ENCODE results near the gene PLCB4.

Gene PLCB4

GRCh38 chr20:9146649-9147048 is 77.8 kb downstream of the PLCB4 start:
- no peak overlapping the region for H3K27ac ChIP-seq (replicated peaks)
- TF ChIP-seq POLR2AphosphoS5 (IDR thresholded peaks at IDR 0.05; ENCODE audit: low read depth), result no peak
- TF ChIP-seq REST (IDR thresholded peaks at IDR 0.05; ENCODE audit: insufficient replicate concordance, low read depth), result no peak
- TF ChIP-seq CTCF (IDR thresholded peaks at IDR 0.05; ENCODE audit: insufficient read depth, low read length), result no peak
- no peak for TF ChIP-seq GABPA (IDR thresholded peaks at IDR 0.05; ENCODE audit: low read depth)
- no peak for TF ChIP-seq SPI1 (IDR thresholded peaks at IDR 0.05; ENCODE audit: borderline replicate concordance, low read depth)
- no peak overlapping the region for H3K4me3 ChIP-seq (replicated peaks; ENCODE audit: insufficient read depth, low read length)
- no peak for DNase-seq (ENCODE audit: low read depth in 1 of 2, low spot score in 1 of 2)
- no peaks in the 10 kb centered on the region for H3K27me3 ChIP-seq (ENCODE audit: insufficient read depth, poor library complexity, severe bottlenecking)

- H3K27ac ChIP-seq (replicated peaks), result no peak overlapping the region
- H3K4me3 ChIP-seq (replicated peaks; ENCODE audit: insufficient read depth, low read length), result no peak overlapping the region
- no peak for TF ChIP-seq GABPA (IDR thresholded peaks at IDR 0.05; ENCODE audit: low read depth)
- TF ChIP-seq POLR2AphosphoS5 (IDR thresholded peaks at IDR 0.05; ENCODE audit: low read depth), result no peak
- TF ChIP-seq SPI1 (IDR thresholded peaks at IDR 0.05; ENCODE audit: borderline replicate concordance, low read depth), result no peak
- TF ChIP-seq REST (IDR thresholded peaks at IDR 0.05; ENCODE audit: insufficient replicate concordance, low read depth), result no peak
- no peak for TF ChIP-seq CTCF (IDR thresholded peaks at IDR 0.05; ENCODE audit: insufficient read depth, low read length)
- DNase-seq (ENCODE audit: low read depth in 1 of 2, low spot score in 1 of 2), result no peak
- H3K27me3 ChIP-seq (ENCODE audit: insufficient read depth, poor library complexity, severe bottlenecking), result no peaks in the 10 kb centered on the region
Measured at GRCh38 chr20:9147547-9148024, 78.7 kb downstream of the PLCB4 start.

- no peak for TF ChIP-seq SPI1 (IDR thresholded peaks at IDR 0.05; ENCODE audit: borderline replicate concordance, low read depth)
- TF ChIP-seq REST (IDR thresholded peaks at IDR 0.05; ENCODE audit: insufficient replicate concordance, low read depth), result no peak
- no peak for TF ChIP-seq CTCF (IDR thresholded peaks at IDR 0.05; ENCODE audit: insufficient read depth, low read length)
- no peak for TF ChIP-seq GABPA (IDR thresholded peaks at IDR 0.05; ENCODE audit: low read depth)
- TF ChIP-seq POLR2AphosphoS5 (IDR thresholded peaks at IDR 0.05; ENCODE audit: low read depth), result no peak
- Histone ChIP-seq H3K4me3 (replicated peaks; ENCODE audit: insufficient read depth, low read length) (no peak overlapping the region), H3K27ac (replicated peaks) (no peak overlapping the region), H3K27me3 (ENCODE audit: insufficient read depth, poor library complexity, severe bottlenecking) (no peaks in the 10 kb centered on the region)
- no peak for DNase-seq (ENCODE audit: low read depth in 1 of 2, low spot score in 1 of 2)
Measured at GRCh38 chr20:9148291-9148690, 79.4 kb downstream of the PLCB4 start.
